Hepatic stellate cell (primary cell): ENCODE data around the gene BAG1.

Experiments used
- DNase-seq: peaks from one replicate; pipeline ENCODE4 v3.0.0; 2011; ENCODE audit warnings: low spot score

Gene BAG1

DNA sequence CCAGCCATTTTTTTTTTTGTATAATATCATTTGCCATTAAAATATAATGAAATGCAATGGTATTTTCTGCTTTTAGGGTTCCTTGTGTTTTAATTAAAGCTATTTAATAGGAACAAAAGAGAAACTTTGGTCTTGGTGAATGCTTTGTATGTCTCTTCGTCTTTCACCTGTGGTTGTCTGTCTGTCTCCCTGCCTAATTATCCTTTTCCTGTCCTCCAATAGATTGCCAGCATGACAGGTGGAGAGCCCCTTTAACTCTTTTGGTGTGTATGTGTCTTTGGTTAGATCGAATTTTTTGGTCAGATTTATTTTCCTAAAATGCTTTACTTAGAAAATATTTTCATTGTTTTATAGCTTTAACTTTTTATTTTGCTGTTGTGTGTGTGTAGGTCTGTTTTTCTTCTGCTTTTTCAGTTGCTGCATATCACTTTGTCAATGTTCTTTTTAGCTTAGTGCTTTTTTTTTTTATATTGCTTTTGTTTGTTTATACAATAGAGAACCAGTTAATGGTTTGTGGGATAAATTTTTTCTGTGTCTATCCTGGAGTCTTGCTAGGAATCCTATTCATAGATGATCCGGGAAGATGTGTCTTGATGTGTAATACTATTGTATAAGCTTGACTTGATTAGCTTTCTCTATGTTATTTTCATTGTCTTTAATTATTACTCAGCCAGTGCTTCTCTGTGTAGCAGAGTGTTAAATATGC, 8.9 kb upstream of the BAG1 start:
- DNase-seq: no peak

GRCh38 chr9:33272061-33272460, 7.6 kb upstream of the BAG1 start:
- DNase-seq: no peak

GRCh38 chr9:33270146-33270545, 5.6 kb upstream of the BAG1 start:
- no peak for DNase-seq

- no peak for DNase-seq
Observed at GRCh38 chr9:33267151-33267767, 2.8 kb upstream of the BAG1 start.

DNA sequence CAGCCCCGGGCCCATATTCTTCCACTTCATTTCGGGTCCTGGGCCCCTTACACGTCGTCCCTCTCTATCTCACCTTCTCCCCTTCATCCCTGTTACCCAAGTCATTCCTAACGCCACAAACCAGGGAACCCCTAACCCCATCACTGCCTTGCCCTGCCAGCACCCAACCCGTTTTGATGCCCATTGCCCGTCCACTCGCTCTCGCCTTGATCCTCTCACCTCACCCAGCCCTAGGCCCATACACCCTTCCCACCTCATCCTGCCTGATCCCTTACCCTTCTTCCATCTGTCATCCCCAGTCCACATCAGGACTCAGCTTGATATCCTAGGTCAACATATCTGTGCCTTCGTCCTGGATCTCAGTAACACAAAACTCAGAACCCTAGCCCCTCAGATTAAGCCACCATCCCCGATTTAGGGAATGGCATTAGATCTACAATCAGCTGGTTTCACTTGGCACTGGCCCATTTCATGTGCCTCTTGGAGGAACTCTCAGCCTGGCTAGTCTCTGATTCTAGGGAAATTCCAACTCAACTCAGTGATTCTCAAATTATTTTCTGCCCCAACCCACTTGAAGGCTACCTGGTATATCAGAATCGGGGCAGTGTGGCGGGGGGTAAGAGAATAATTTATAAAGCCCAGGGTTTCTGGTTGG, 830 bp upstream of the BAG1 start:
- DNase-seq: no peak

DNA sequence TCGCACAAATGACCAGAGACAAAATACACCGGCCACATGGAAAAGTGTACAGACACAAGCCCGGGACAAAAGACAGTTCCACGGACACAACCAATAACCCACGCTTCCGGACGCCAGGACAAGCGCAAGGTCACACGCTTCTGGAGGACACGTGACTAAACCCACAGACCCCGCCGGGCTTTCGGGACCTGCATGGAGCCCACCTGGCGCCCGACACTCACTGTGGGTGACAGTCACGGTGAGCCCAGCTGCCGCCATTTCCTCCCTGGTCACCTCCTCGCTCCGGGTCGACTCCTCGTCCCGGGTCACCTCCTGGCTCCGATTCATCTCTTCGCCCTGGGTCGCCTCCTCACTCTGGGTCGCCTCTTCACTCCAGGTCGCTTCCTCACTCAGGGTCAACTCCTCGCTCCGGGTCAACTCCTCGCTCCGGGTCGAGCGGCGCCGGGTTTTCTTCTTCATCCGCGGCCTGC, 470 bp downstream of the BAG1 start:
- peak; percentile 31 for DNase-seq

DNA sequence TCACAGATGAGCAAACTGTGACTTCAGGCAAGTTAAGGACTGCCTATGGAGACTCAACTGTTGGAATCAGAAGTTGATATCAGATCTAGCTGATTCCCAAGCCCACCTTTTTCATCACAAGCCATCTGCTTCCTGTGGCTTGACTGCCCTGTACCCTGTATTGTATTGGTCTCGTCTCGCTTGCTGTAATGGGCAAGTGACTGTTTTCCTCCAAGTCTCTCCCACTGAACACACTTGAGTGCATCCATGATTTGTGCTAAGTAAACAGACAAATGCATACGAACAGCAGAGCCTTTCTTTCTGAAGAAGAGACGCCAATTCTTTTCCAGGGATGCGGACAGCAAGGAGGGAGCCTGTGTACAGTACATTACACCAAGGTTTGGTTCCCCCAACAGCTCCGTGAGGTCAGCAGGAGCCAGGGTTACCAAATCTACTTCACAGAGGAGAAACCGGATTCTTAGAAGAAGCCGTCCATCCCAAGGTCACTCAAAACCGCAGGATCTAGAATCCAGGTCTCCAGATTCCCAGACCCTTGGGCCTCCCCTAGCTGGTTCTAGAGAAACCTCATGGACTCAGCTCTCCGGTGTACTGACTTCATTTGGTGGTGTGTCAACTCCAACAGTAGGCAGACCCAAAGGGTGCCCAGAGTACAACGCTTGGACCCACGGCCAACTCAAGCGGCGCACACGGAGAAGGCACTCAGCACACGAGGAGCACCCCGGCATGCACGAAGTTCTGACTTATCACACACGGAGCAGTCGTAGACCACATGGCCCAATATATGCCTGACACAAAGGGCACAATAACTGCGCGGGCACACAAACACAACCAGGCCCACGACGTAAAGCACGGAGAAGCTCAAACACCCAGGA, 1.1 kb downstream of the BAG1 start:
- DNase-seq: peak; percentile 35

- DNase-seq: no peak
Observed at GRCh38 chr9:33260372-33260771, 4.1 kb downstream of the BAG1 start.

GRCh38 chr9:33257276-33257675, 7.2 kb downstream of the BAG1 start:
- DNase-seq: no peak

DNA sequence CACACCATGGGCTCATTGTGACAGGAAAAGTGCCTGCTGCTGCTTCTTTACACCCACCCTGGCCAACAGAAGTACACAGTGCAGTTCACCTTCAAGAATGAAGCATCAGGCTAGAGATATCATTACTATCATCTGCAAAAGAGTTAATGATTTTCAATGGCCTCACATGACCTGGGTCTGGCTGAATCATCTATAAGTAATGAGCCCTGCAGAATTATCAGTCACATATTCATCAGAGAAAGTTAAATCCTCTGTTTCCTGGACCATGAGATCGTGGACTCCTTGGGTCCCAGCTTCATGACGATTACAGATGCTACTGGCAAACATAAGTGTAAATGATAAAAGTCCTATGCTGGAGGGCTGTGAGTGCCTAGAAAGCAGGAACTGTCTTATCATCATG, 8.3 kb downstream of the BAG1 start:
- no peak for DNase-seq

- DNase-seq: no peak
Observed at GRCh38 chr9:33255471-33255870, 9.0 kb downstream of the BAG1 start.

GRCh38 chr9:33255014-33255413, 9.5 kb downstream of the BAG1 start:
- DNase-seq: no peak

DNA sequence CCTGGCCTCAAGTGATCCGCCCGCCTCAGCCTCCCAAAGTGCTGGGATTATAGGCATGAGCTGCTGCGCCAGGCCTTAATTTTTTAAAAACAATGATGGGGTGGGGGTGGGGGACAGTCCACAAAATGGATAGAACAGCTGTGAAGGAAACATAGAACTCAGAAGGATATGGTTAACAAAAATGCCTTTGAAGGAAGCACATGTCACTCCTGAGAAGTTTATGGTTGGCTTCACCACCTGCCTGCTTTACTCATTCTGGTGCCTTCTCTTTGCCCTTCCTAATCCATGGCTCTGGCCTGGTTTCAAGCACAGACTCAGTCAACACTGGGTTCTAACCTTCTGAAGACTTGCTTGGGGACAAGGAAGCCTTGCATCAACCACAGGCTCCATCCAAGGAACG, 10.3 kb downstream of the BAG1 start:
- no peak for DNase-seq

DNA sequence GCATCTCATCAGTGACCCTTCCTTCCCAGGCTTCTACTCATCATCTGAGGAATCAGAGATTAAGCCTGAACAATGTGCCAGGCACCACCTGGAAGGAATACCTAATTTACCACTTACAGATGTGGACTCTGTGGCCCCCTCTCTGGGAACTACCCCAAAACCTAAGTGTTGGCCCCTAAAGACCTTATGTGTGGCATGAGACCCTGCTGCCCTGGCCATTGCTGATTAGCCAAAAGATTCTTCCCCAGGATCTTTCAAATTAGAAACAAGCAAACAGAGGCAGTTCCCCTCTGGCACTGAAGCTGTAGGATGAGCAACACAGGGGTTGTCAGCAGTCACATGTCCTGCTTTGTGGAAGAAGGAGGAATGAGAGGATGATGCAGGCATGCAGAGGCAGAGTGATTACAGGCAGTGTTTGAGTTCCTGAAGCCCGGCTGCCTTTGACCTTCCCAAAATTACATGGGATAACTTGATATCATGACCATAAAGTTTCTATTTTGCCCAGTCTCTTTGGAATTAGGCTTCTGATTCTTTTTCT, 14.0 kb downstream of the BAG1 start:
- DNase-seq: peak; percentile 50

- no peak for DNase-seq
Observed at GRCh38 chr9:33249983-33250382, 14.5 kb downstream of the BAG1 start.

- no peak for DNase-seq
Observed at GRCh38 chr9:33249087-33249658, 15.3 kb downstream of the BAG1 start.

DNA sequence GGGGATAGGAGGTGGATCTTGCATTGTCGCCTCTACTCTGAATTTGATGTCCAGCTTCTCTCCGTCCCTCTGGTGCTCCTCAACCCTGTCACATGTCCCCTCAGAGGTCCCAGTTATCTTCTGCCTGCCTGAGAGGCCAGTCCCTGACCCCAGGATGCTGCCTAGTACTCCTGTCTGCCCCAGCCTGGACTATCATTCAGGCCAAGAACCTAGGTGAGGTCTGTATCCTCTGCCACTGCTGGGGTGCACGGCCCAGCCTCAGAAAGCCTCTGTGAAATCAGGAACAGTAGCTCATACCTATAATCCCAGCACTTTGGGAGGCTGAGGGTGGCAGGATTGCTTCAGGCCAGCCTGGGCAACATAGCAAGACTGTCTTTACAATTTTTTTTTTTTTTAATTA, 15.9 kb downstream of the BAG1 start:
- DNase-seq: no peak

DNA sequence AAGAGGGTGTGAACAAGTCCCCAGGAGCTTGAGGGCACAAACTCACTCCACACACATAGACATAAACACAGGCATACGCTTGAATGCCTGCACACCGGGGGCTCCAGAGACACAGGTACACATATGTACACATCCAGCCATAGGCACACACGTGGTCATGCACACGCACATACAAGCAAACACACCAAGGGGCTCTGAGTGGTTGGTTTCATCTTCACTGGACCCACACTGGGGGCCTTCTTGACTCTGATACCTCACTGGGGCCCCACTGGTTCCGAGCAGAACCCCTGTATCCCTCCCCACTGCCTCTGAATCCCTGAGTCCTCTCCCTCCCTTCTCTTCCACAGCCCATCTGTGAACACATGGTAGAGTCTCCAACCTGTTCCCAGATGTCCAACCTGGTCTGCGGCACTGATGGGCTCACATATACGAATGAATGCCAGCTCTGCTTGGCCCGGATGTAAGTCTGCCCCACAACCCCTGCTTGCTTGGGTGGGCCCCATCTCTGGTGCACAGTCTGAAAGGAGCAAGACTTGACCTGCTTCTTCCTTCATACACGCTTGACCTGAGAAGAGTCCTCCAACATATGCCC, 18.1 kb downstream of the BAG1 start:
- no peak for DNase-seq

- DNase-seq: no peak
Observed at GRCh38 chr9:33245341-33245740, 19.2 kb downstream of the BAG1 start.

DNA sequence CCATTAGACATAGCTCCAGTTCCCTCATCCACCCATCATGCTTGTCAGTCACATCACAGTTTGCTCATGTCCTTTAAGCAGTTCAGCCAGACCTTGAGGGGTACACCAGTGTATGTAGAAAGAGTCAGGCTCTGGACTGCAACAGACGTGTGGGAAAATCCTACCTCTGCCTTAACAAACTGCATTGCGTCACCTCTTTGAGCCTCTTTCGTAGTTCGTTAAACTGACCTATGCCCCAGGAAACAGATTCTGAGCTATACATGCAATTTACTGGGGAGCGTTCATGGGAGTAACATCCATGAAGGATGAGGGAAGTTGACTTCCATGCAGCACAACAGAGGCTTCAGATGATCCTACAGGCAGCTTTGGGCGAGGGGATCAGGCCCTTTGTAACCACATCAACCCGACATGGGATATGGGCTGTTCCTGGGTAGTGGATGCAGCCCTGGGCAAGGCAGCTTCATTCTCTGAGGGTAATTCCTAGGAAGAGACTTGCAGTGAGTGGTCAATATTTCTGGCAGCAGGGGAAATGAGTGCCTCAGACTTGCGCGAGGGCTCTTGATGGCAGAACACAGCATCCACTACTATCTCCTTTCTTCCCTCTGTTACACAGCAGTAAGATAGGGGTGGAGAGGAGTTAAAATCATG, 20.2 kb downstream of the BAG1 start:
- DNase-seq: no peak

GRCh38 chr9:33242609-33243134, 21.8 kb downstream of the BAG1 start:
- no peak for DNase-seq
